NCI-H128 (cell line): Measurements from ENCODE around the gene PAM.
"Not testable (repeated sequence)": the region's sequence is repeated elsewhere in the genome, so short reads cannot be mapped to it uniquely, and the experiment has no call there.

Experiments used
- DNase-seq: peaks from one replicate; lab custom pipeline; 2025; ENCODE audit not compliant: unreplicated experiment; lab: John Stamatoyannopoulos, UW

The PAM gene

GRCh38 chr5:102750151-102750834 is 4.8 kb upstream of the PAM start:
- DNase-seq, result no peak

GRCh38 chr5:102751903-102752376 is 3.2 kb upstream of the PAM start:
- not testable (repeated sequence) for DNase-seq

GRCh38 chr5:102753889-102754766 is 977 bp upstream of the PAM start:
- no peak for DNase-seq

- DNase-seq, result peak; percentile 46
These were observed 724 bp downstream of the PAM start for GRCh38 chr5:102755686-102756371.

GRCh38 chr5:102758576-102758975 is 3.5 kb downstream of the PAM start:
- no peak for DNase-seq

GRCh38 chr5:102759289-102759688 is 4.2 kb downstream of the PAM start:
- no peak for DNase-seq

- DNase-seq, result no peak
These were observed 4.6 kb downstream of the PAM start for GRCh38 chr5:102759700-102760099.

- DNase-seq, result no peak
These were observed 5.7 kb downstream of the PAM start for GRCh38 chr5:102760815-102761214.

GRCh38 chr5:102762095-102762534 is 7.0 kb downstream of the PAM start:
- no peak for DNase-seq

GRCh38 chr5:102762562-102763227 is 7.6 kb downstream of the PAM start:
- DNase-seq, result no peak

GRCh38 chr5:102763734-102764133 is 8.6 kb downstream of the PAM start:
- DNase-seq, result no peak

GRCh38 chr5:102764381-102765004 is 9.4 kb downstream of the PAM start:
- DNase-seq, result no peak

- no peak for DNase-seq
These were observed 10.2 kb downstream of the PAM start for GRCh38 chr5:102765350-102765749.

- DNase-seq, result no peak
These were observed 11.4 kb downstream of the PAM start for GRCh38 chr5:102766295-102767090.

GRCh38 chr5:102767862-102768261 is 12.8 kb downstream of the PAM start:
- no peak for DNase-seq

- no peak for DNase-seq
These were observed 15.7 kb downstream of the PAM start for GRCh38 chr5:102770803-102771202.

GRCh38 chr5:102771435-102771834 is 16.3 kb downstream of the PAM start:
- no peak for DNase-seq

- no peak for DNase-seq
These were observed 17.2 kb downstream of the PAM start for GRCh38 chr5:102772273-102772672.

- no peak for DNase-seq
These were observed 18.0 kb downstream of the PAM start for GRCh38 chr5:102773133-102773532.

- DNase-seq, result not testable (repeated sequence)
These were observed 20.7 kb downstream of the PAM start for GRCh38 chr5:102775756-102776155.
